Cardiac ventricle fibroblast (primary cell): Measurements from ENCODE around the gene OR6C76. TPM values are rescaled to one million over a fixed set of nuclear protein-coding genes. Genes with fewer than 3 reads are reported as not detected.

Source experiments
- total RNA-seq: library from RNA; depleted of rRNA; stranded (reverse); fragments of >200 nt; gene quantifications from 2 replicates; pipeline ENCODE4 v1.2.3, GENCODE V29; 2015

OR6C76 gene
- not detected in 2 replicates for total RNA-seq

DNA sequence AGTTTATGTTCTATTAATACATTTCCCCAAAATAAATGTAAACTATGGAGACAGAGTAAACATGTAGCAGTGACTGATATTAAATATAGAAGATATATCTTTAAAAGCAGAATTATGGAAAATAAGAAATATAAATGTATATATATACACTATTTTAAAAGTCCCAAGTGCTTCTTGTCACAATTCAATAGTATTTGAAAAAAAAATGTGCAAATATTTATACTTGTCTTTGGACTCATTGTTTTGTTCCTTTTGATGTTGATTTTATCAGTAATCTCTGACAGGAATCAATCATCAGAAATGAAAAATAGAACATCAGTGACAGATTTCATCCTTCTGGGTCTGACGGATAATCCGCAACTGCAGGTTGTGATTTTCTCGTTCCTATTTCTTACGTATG is at the start of gene OR6C76:
Gene OR6C76, plus strand, starts transcription at position 301 of the 400 bp plus-strand sequence. Its CDS starts 0 bp downstream, at position 301.

DNA sequence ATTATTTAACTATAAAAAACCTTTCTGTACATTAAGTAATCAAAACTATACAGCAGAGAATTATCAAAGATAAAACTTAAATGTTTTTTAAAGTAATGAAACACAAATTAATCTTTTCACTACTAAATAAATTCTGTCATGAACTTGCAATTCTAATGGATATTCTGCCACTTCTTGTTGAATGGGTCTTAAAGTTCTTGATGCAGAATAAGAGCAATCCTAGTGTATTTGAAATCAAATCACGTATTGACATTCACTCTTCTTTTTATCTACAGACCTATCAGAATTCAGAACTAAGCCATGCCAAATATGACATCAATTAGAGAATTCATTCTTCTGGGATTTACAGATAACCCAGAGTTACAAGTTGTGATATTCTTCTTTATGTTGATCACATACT is 25.8 kb upstream of the OR6C76 start, which contains the start of gene OR6C65:
Gene OR6C65, plus strand, starts transcription at position 301 of the 400 bp plus-strand sequence. Its CDS starts 0 bp downstream, at position 301.

DNA sequence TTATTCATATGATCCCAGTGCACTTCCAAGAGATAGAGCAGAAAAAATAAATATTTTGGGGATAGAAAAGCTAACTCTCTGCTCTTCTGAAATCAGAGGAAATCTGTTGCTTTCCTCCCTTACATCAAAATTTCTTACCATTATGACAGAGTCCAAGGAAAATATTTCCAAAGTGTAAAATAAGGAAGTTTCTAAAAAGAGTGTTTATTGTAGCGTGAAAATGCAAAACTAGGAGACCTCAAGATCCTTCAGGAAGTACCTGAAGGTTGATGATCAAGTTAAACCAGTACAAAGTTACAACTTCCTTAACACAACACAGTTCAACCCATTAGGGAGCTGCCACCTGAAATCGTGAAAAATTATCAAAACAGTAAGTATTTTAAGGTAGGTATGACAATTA is 17.7 kb downstream of the OR6C76 start, which contains the start of gene OR6C2:
Gene OR6C2, plus strand, starts transcription at position 301 of the 400 bp plus-strand sequence. CDS start 8,138 bp downstream, outside the sequence.

DNA sequence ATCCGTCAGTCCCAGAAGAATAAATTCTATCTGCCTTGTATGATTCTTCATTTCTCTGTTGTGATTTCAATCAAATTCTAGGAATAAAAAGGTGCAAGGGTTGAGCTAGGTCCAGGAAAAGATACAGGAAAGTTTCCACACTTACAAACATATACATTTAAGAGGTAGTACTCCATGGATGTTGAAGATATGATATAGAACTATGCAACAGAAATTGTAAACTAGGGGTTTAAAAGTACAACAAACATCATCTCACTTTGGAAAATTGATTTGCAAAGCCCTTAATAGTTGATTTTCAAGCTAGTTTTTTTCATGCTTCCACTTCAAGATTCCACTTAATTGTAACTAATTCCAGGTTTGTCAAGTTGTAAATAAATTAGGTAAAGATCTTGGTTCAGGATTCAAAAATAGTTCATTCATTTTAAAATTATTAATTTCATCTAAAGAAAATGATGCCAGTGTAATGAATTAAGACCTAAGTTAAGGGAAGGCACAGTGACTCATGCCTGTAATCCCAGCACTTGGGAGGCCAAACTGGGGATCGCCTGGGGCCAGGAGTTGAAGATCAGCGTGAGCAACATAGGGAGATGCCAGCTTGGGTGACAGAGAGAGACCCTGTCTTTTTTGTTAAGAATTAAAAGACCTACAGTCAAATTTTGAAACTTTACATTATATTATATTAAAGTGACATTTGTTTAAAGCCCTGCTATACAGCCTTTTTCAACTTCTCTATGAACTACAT is 44.2 kb downstream of the OR6C76 start, which contains the start of gene OR6C70:
Gene OR6C70, minus strand, starts transcription at position 51 of the 742 bp plus-strand sequence. Its CDS starts 0 bp downstream, at position 51.

Other genes starting within 250 kb of the OR6C76 start
- gene OR10A7, start 205.2 kb upstream of the OR6C76 start, total RNA-seq = not detected in 2 replicates
- gene OR6C74, start 181.6 kb upstream of the OR6C76 start, total RNA-seq = not detected in 2 replicates
- not detected in 2 replicates for gene OR6C6, start 129.7 kb upstream of the OR6C76 start, total RNA-seq
- not detected in 2 replicates for gene OR6C1, start 111.9 kb upstream of the OR6C76 start, total RNA-seq
- not detected in 2 replicates for gene OR6C3, start 95.5 kb upstream of the OR6C76 start, total RNA-seq
- not detected in 2 replicates for gene OR6C75, start 63.3 kb upstream of the OR6C76 start, total RNA-seq
- not detected in 2 replicates for gene OR6C65, start 25.7 kb upstream of the OR6C76 start, total RNA-seq
- not detected in 2 replicates for gene OR6C2, start 17.8 kb downstream of the OR6C76 start, total RNA-seq
- not detected in 2 replicates for gene OR6C70, start 43.9 kb downstream of the OR6C76 start, total RNA-seq
- gene OR6C68, start 66.1 kb downstream of the OR6C76 start, total RNA-seq = not detected in 2 replicates
- not detected in 2 replicates for gene OR6C4, start 123.3 kb downstream of the OR6C76 start, total RNA-seq
- gene OR2AP1, start 146.2 kb downstream of the OR6C76 start, total RNA-seq = not detected in 2 replicates
- not detected in 2 replicates for gene OR10P1, start 210.6 kb downstream of the OR6C76 start, total RNA-seq